Dendritic cell treated with granulocyte-macrophage colony-stimulating factor and Interleukin-4, amounts not matched to agents 40 ng/mL and 50 ng/mL, for 4 days (primary cell): ENCODE measurements around the gene FARP1.

Experiments used
- H3K27ac Mint-ChIP-seq: one replicate; pipeline ENCODE4 v1.8.0; 2022; ENCODE audit warnings: mild to moderate bottlenecking, mixed read lengths
- H3K27me3 Mint-ChIP-seq: one replicate; pipeline ENCODE4 v1.8.0; 2022; ENCODE audit warnings: mild to moderate bottlenecking, mixed read lengths
- H3K36me3 Mint-ChIP-seq: one replicate; pipeline ENCODE4 v1.8.0; 2022; ENCODE audit warnings: low read depth, mixed read lengths
- H3K4me1 Mint-ChIP-seq: one replicate; pipeline ENCODE4 v1.8.0; 2022; ENCODE audit warnings: low read depth, mixed read lengths
- H3K4me3 Mint-ChIP-seq: one replicate; pipeline ENCODE4 v1.8.0; 2022; ENCODE audit warnings: mild to moderate bottlenecking, moderate library complexity, mixed read lengths
- H3K9me3 Mint-ChIP-seq: one replicate; pipeline ENCODE4 v1.8.0; 2022; ENCODE audit warnings: mixed read lengths
- intact Hi-C: fragments of 100-400 bp; cut with micrococcal nuclease; formaldehyde crosslinking; loops from one replicate; pipeline ENCODE4 v1.15.0; 2022

Gene FARP1

DNA sequence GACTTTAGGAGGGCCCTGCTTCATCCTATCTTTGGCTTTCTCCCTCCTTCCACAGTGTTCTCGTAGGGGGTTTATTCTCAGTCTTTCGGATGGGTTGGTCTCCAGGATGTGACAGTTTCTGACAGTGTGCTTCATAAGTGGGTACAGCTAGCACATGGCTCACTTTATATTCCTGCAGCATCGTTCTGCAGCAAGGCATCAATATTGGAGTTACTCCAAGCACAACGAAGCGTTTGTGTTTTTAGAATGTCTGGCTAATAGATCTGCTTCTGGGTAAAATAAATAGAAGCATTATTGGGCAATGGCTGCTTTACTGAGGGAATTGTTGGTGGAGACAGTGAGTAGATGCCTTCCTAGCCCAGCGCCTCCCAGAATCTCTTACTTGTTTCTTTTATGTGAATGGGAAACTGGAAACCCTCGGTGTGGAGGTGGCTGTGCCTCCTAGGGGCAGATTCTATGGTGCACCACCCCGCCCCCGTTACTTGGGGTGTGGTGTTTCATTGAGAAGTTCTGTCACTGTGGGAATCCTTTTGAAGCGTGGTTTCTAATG is 2.0 kb downstream of the FARP1 start:
- no peak overlapping the region for H3K4me3 Mint-ChIP-seq
- no peak overlapping the region for H3K27ac Mint-ChIP-seq
- peaks cover 11% of the 10 kb centered on the region for H3K4me1 Mint-ChIP-seq
- H3K27me3 Mint-ChIP-seq = peaks cover 74% of the 10 kb centered on the region
- intact Hi-C loops = no loop called here
- no peaks in the 10 kb centered on the region for H3K9me3 Mint-ChIP-seq
- H3K36me3 Mint-ChIP-seq = no peaks in the 10 kb centered on the region

DNA sequence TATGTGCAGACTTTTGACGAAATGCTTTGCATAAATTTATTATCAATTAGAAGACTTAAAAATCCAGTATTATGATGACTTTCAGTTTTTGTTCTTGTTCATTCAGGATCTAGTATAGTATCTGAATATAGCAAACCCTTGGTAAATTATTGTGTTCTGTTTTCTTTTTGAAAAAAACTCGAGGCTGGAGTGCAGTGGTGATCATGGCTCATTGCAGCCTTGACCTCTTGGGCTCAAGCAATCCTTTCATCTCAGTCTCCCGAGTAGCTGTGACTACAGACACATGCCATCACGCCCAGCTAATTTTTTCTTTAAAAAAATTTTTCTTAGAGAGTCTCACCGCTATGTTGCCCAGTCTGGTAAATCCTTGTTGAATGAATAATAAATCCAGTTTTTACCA is 4.6 kb downstream of the FARP1 start:
- Mint-ChIP-seq H3K4me3 (no peak overlapping the region), H3K27me3 (peaks cover 53% of the 10 kb centered on the region), H3K9me3 (no peaks in the 10 kb centered on the region), H3K4me1 (peaks cover 9% of the 10 kb centered on the region), H3K27ac (no peak overlapping the region), H3K36me3 (no peaks in the 10 kb centered on the region)
- intact Hi-C loops = no loop called here

DNA sequence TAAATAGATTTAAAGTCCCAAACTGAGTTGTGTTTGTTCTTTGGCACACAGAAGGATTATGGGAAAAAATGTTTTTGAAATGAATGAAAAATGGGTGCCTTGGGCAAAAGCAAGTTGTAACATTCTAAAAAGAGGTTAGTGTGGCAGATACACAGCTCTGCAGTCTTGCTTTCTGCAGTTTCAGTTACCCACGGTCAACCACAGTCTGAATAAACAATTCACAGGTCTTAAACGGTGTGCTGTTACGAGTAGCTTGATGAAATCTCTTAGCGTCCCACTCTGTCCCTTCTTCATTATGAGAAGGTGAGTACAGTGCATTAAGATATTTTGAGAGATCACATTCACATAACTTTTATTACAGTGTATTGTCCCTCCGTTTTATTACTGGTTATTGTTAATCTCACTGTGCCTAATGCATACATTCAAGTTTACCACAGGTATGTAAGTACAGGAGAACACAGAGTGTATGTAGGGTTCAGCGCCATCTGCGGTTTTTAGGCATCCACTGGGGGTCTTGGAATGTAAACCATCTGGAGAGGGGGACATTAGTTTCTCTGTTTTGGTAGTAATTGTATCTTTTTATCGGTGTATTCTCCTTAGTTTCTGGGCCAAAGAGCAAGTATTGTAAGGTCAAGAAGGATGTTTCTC is 8.1 kb downstream of the FARP1 start:
- Mint-ChIP-seq H3K27ac (no peak overlapping the region), H3K4me3 (no peak overlapping the region), H3K36me3 (no peaks in the 10 kb centered on the region), H3K27me3 (peaks cover 27% of the 10 kb centered on the region), H3K9me3 (no peaks in the 10 kb centered on the region), H3K4me1 (no peaks in the 10 kb centered on the region)
- intact Hi-C loops = no loop called here

DNA sequence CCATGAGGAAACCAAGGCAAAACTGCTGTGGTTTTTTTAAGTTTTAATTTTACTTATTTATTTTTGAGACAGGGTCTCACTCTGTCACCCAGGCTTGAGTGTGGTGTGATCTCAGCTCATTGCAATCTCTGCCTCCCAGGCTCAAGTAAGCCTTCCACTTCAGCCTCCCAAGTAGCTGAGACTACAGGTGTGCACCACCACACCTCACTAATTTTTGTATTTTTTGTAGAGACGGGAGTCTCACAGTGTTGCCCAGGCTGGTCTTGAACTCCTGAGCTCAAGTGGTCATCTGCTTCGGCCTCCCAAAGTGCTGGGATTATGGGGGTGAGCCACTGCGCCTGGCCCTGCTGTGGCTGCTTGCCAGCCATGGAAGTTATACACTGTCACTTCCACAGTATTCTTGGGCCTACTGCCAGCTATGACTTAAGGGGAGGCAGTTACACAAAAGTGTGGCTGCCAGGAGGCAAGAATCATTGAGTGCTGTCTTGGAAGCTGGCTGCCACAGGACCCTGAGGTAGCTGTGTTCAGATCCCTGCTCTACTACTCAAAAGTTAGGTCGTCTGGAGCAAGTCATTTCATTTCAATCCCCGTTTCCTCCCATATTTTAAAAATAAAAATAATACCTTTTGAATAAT is 12.7 kb downstream of the FARP1 start:
- Mint-ChIP-seq H3K4me3 (no peak overlapping the region), H3K36me3 (no peaks in the 10 kb centered on the region), H3K9me3 (no peaks in the 10 kb centered on the region), H3K4me1 (no peaks in the 10 kb centered on the region), H3K27ac (no peak overlapping the region), H3K27me3 (peaks cover 7% of the 10 kb centered on the region)
- intact Hi-C loops = no loop called here

DNA sequence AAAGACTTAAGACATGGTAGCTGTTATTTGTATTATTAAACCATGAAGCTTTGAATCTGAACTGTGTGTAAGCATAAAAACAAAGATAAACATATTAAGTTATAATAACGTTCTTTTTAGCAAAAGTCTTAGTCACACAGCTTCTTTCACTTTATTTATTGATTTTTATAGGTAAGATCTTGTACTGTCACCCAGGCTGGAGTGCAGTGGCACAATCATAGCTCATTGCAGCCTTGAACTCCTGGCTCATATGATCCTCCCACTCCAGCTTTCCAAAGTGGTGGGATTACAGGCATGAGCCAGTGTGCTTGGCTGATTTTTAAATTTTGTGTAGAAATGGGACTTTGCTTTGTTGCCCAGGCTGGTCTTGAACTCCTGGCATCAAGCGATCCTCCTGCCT is 13.4 kb downstream of the FARP1 start:
- no peaks in the 10 kb centered on the region for H3K36me3 Mint-ChIP-seq
- H3K4me3 Mint-ChIP-seq = no peak overlapping the region
- H3K4me1 Mint-ChIP-seq = no peaks in the 10 kb centered on the region
- H3K9me3 Mint-ChIP-seq = no peaks in the 10 kb centered on the region
- intact Hi-C loops = no loop called here
- H3K27ac Mint-ChIP-seq = no peak overlapping the region
- H3K27me3 Mint-ChIP-seq = peaks cover 5% of the 10 kb centered on the region

DNA sequence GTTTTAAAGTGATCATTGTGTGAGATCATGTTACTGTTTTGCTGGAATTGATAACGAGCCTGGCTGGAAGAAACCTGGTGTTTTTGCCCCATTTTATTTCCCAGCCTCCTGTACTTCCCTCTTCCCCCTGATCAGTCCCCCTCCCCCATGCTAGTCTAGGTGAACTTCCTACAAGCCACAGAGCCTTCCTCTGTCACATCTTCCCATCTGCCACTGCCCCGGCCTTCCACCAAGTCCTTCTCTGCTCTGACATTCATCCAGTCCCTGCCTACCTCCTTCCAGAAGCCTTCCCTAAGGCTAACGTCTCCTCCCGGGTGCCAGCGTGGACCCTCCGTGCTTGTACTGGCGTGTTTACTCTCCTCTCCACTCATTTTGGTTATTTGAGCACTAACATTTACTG is 14.3 kb downstream of the FARP1 start:
- intact Hi-C loops = no loop called here
- H3K4me3 Mint-ChIP-seq = no peak overlapping the region
- no peaks in the 10 kb centered on the region for H3K36me3 Mint-ChIP-seq
- H3K4me1 Mint-ChIP-seq = no peaks in the 10 kb centered on the region
- peaks cover 5% of the 10 kb centered on the region for H3K27me3 Mint-ChIP-seq
- H3K27ac Mint-ChIP-seq = no peak overlapping the region
- no peaks in the 10 kb centered on the region for H3K9me3 Mint-ChIP-seq

DNA sequence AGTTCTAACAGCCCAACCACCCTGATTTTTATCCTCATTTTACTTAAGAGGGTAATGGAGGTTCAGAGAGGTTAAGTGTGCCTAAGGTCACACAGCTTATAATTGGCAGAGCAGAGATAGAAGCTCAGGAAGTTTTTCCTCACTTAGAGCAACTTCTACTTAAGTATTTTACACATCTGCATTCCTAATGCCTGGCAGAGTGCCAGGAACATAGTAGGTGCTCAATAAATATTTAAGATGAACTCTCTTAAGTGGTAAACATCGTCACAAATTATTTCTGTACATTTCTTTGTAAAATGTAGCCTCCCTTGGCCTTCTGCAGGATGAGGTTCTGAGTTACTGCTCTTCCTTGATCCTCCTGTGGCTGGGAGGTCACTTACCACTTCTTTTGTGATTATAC is 14.7 kb downstream of the FARP1 start:
- intact Hi-C loops = no loop called here
- Mint-ChIP-seq H3K36me3 (no peaks in the 10 kb centered on the region), H3K4me1 (no peaks in the 10 kb centered on the region), H3K4me3 (no peak overlapping the region), H3K9me3 (no peaks in the 10 kb centered on the region), H3K27me3 (peaks cover 5% of the 10 kb centered on the region), H3K27ac (no peak overlapping the region)

DNA sequence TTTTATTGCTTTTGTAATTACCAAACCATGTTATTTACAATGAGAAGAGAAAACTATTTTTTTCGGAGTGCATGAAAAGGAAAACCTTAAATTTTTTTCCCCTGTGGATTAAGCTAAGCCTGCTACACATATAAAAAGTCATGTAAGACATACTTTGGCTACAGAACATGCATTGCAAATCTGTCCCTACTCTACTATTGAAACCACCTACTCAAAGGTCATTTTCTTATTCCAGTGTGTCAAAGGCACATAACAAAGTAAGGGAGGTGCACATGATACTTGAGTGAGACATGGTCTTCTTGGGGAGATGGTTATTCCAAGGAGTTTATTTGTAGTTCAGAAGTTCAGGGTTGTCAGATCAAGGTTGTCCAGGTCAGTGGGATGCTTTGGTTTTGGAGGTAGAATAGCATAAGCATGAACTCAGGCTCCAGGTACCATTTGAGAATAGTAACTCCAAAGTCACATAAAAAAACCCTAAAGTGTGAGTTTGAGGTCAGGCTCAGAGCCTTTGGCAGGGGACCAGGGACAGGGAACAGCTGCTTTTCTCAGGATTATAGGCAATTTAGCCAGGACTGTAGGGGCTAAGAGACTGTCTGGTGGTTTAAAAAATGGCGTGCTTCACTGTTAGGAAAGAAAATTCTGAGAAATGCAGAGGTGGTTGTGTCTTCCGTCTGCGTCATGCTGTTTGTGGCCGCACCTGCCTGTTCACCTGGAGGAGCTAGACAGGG is 15.4 kb downstream of the FARP1 start:
- Mint-ChIP-seq H3K27ac (no peak overlapping the region), H3K9me3 (no peaks in the 10 kb centered on the region)
- intact Hi-C loops = no loop called here

DNA sequence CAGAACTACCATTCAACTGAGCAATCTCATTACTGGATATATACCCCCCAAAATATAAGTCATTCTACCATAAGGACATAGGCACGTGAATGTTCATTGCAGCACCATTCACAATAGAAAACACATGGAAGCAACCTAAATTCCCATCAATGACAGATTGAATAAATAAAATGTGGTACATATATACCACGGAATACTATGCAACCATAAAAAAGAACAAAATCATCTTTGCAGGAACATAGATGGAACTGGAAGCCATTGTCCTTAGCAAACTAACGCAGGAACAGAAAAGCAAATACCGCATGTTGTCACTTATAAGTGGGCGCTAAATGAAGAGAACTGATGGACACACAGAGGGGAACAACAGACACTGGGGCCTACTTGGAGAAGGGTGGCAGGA is 20.0 kb downstream of the FARP1 start:
- H3K4me1 Mint-ChIP-seq = no peaks in the 10 kb centered on the region
- no peaks in the 10 kb centered on the region for H3K36me3 Mint-ChIP-seq
- H3K4me3 Mint-ChIP-seq = no peak overlapping the region
- no peaks in the 10 kb centered on the region for H3K9me3 Mint-ChIP-seq
- peaks cover 2% of the 10 kb centered on the region for H3K27me3 Mint-ChIP-seq
- intact Hi-C loops = no loop called here
- H3K27ac Mint-ChIP-seq = no peak overlapping the region

More for the DNA sequence above, 15.4 kb downstream of the FARP1 start:
- no peaks in the 10 kb centered on the region for H3K4me1 Mint-ChIP-seq
- no peak overlapping the region for H3K4me3 Mint-ChIP-seq
- no peaks in the 10 kb centered on the region for H3K36me3 Mint-ChIP-seq
- peaks cover 5% of the 10 kb centered on the region for H3K27me3 Mint-ChIP-seq

DNA sequence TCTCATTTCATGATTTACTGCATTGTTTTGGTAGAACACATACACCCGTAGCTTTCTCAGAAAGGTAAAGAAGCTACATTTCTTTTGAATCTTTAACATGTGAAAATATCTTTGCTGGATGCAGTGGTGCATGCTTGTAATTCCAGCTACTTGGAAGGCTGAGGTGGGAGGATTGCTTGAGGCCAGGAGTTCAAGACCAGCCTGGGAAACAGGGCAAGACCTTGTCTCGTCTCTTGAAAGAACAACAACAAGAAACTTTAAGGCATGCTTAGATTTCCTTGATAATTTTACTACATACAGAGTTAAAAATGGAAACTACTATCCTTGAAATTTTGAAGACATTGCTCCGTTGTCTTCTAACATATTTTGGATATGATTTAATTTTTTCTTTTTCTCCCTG is 26.4 kb downstream of the FARP1 start:
- Mint-ChIP-seq H3K27me3 (peaks cover 3% of the 10 kb centered on the region), H3K36me3 (no peaks in the 10 kb centered on the region), H3K9me3 (no peaks in the 10 kb centered on the region), H3K4me1 (peaks cover 5% of the 10 kb centered on the region), H3K27ac (no peak overlapping the region), H3K4me3 (no peak overlapping the region)
- intact Hi-C loops = no loop called here

DNA sequence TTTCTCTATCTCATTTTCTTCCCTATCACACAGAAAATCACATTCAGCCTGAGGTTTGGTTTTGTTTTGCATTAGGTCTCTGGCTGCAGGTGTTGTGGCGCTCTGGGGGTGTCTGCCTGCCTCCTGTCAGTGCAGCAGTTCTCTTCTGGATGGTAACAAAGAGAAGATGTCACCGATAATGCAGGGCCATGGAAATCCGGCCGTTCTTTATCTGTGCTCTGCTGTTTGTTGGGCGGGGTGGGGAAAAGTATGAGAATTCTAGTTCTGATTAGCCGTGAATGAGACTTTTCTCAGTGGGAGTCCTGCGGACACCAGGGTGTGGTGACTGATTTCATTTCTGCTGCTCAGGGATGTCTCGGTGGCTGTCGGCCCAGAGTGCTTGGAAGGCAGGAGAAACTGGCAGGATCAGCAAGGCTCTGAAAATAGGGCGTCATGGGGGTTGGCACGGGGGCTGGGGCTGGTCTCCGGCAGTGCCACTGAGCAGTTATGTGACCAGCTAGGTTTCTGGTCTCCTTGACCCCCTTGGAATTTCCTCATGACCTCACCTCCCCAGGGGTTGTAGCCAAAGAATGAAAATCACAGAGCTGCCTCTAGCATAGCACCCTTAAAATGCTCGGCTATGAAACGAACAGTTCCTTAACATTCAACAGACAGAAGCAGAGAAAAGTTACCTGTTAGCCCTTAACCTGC is 29.2 kb downstream of the FARP1 start:
- intact Hi-C loops = no loop called here
- H3K4me3 Mint-ChIP-seq = no peak overlapping the region
- H3K4me1 Mint-ChIP-seq = peaks cover 5% of the 10 kb centered on the region
- H3K27ac Mint-ChIP-seq = no peak overlapping the region
- no peaks in the 10 kb centered on the region for H3K9me3 Mint-ChIP-seq
- H3K36me3 Mint-ChIP-seq = no peaks in the 10 kb centered on the region
- H3K27me3 Mint-ChIP-seq = peaks cover 3% of the 10 kb centered on the region

DNA sequence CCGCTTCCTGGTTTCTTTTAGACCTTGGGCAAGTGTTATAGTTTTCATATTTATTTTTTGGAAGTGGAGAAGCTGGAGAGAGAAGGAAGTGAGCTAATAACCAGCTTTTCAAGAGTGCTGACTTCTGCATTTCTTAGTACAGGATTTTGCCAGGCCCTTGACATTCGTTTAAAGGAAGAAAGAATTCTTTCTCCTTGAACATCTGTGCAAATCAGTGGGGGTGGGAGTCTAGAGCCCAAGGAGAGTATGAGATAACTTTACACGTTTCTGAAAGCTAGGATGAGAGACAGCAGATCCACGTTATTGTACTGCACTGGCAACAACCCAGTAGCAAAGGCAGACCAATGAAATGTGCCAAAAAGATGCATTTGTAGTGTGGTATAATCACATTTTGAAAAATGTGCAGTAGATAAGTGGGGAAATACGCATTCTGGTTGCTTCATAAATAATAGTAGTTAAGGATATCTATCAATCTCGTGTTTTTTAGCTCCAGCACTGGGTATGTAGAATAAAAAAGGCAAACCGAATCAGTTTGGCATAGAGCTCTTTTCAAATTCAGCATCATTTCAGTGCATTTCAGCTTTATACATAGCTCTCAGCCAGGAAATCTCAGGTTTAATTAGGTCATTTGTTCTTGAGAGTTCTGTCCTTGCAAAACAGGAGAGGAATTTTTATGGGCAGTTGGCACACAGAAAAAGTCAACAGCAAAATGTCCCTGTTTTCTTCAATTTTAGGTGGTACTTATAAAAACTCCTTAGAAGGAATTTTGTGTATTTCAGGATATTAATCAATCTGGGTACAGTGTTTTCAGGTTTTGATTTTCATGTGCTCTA is 29.9 kb downstream of the FARP1 start:
- Mint-ChIP-seq H3K27me3 (peaks cover 3% of the 10 kb centered on the region), H3K9me3 (no peaks in the 10 kb centered on the region), H3K36me3 (no peaks in the 10 kb centered on the region), H3K4me1 (peaks cover 5% of the 10 kb centered on the region), H3K4me3 (no peak overlapping the region), H3K27ac (no peak overlapping the region)
- intact Hi-C loops = no loop called here

DNA sequence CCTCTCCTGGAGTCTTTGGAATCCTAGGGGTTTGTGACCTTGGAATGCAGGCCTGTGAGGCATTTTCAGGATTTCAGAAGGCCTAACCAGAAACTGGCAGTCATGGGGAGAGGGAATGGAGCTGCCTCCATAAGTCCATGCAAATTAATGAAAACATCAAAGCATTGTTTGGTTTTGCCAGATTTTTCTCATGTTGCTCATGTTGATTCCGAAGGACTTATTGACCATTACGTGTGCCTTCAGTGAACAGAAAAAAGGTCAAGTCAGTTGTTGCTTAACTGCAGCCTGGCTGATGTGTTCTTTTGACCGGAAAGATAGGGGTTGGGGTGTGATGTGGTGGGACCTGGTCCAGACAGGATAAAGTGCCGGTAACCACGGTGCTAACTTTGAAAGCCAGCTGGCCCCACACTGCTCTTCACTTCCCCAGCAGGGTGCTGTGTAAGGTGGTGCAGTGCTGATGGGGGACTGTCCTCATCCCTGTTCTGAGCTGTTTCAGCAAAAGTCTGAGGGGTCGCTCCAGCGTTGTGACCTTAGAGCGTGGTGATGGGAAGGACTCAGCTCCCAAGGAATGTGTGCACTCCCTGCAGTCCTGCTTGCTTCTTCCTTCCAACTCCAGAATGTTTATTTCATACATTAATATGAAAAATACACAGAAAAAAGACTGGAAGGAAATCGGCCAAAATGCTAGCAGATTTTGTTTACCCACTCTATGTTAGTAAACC is 30.7 kb downstream of the FARP1 start:
- Mint-ChIP-seq H3K4me3 (no peak overlapping the region), H3K27ac (no peak overlapping the region), H3K9me3 (no peaks in the 10 kb centered on the region), H3K27me3 (peaks cover 1% of the 10 kb centered on the region), H3K36me3 (no peaks in the 10 kb centered on the region), H3K4me1 (peaks cover 5% of the 10 kb centered on the region)
- intact Hi-C loops = no loop called here
